ENCODE results near the gene GOLIM4. TPM values are rescaled to one million over a fixed set of nuclear protein-coding genes. Genes with fewer than 3 reads are reported as not detected.

Gene GOLIM4
- total RNA-seq, 4 donors from 2014 or later = 16.0 to 21.3 (median 20.2) TPM

- Histone ChIP-seq H3K4me1 (peaks cover 22% of the 10 kb centered on the region), H3K27ac (peak overlapping the region; percentile 4), H3K36me3 (no peaks in the 10 kb centered on the region), H3K27me3 (no peaks in the 10 kb centered on the region), H3K9me3 (no peaks in the 10 kb centered on the region), H3K4me3 (no peak overlapping the region)
- TF ChIP-seq CTCF (IDR thresholded peaks at IDR 0.05) (no peak), EP300 (IDR thresholded peaks at IDR 0.05) (no peak), POLR2AphosphoS5 (IDR thresholded peaks at IDR 0.05) (no peak)
- WGBS = 46% methylated on average over 4 of the region's 4 CpGs
- peak in 1 of 2 donors; percentile 66 for DNase-seq (ENCODE audit: low spot score in 2 of 2)
Measured at GRCh38 chr3:168116279-168116678, 20.6 kb upstream of the GOLIM4 start.

- H3K4me1 ChIP-seq = peaks cover 19% of the 10 kb centered on the region
- H3K36me3 ChIP-seq = no peaks in the 10 kb centered on the region
- H3K4me3 ChIP-seq = no peak overlapping the region
- H3K9me3 ChIP-seq = no peaks in the 10 kb centered on the region
- no peak for DNase-seq (ENCODE audit: low spot score in 2 of 2)
- 91% methylated on average over 1 of the region's 1 CpG for WGBS
- TF ChIP-seq EP300 (IDR thresholded peaks at IDR 0.05) (no peak), POLR2A (IDR thresholded peaks at IDR 0.05) (no peak), CTCF (IDR thresholded peaks at IDR 0.05) (no peak), POLR2AphosphoS5 (IDR thresholded peaks at IDR 0.05) (no peak)
- no peaks in the 10 kb centered on the region for H3K27me3 ChIP-seq
- no peak overlapping the region for H3K27ac ChIP-seq
Measured at GRCh38 chr3:168113848-168114247, 18.1 kb upstream of the GOLIM4 start.

- TF ChIP-seq POLR2A (IDR thresholded peaks at IDR 0.05) (no peak), POLR2AphosphoS5 (IDR thresholded peaks at IDR 0.05) (no peak)
- no peak for DNase-seq (ENCODE audit: low spot score in 2 of 2)
- no peak overlapping the region for H3K4me3 ChIP-seq
- H3K9me3 ChIP-seq = no peaks in the 10 kb centered on the region
- H3K27ac ChIP-seq = no peak overlapping the region
- H3K27me3 ChIP-seq = no peaks in the 10 kb centered on the region
- 83% methylated on average over 3 of the region's 3 CpGs for WGBS
- no peaks in the 10 kb centered on the region for H3K36me3 ChIP-seq
- peaks cover 19% of the 10 kb centered on the region for H3K4me1 ChIP-seq
Measured at GRCh38 chr3:168112894-168113293, 17.2 kb upstream of the GOLIM4 start.

GRCh38 chr3:168104361-168104760 is 8.6 kb upstream of the GOLIM4 start:
- TF ChIP-seq POLR2AphosphoS5 (IDR thresholded peaks at IDR 0.05) (no peak), EP300 (IDR thresholded peaks at IDR 0.05) (no peak), CTCF (IDR thresholded peaks at IDR 0.05) (no peak), POLR2A (IDR thresholded peaks at IDR 0.05) (no peak)
- Histone ChIP-seq H3K9me3 (no peaks in the 10 kb centered on the region), H3K4me1 (no peaks in the 10 kb centered on the region), H3K4me3 (no peak overlapping the region), H3K27me3 (no peaks in the 10 kb centered on the region), H3K27ac (no peak overlapping the region), H3K36me3 (no peaks in the 10 kb centered on the region)
- DNase-seq (ENCODE audit: low spot score in 2 of 2) = no peak

GRCh38 chr3:168102735-168103410 is 7.1 kb upstream of the GOLIM4 start:
- Histone ChIP-seq H3K36me3 (no peaks in the 10 kb centered on the region), H3K4me1 (no peaks in the 10 kb centered on the region), H3K27me3 (no peaks in the 10 kb centered on the region), H3K27ac (no peak overlapping the region), H3K9me3 (no peaks in the 10 kb centered on the region), H3K4me3 (no peak overlapping the region)
- no peak for DNase-seq (ENCODE audit: low spot score in 2 of 2)
- TF ChIP-seq POLR2A (IDR thresholded peaks at IDR 0.05) = no peak
- WGBS = 82% methylated on average over 4 of the region's 4 CpGs

- TF ChIP-seq CTCF (IDR thresholded peaks at IDR 0.05) = no peak
- no peak overlapping the region for H3K4me3 ChIP-seq
- no peak overlapping the region for H3K27ac ChIP-seq
- no peaks in the 10 kb centered on the region for H3K36me3 ChIP-seq
- H3K4me1 ChIP-seq = peaks cover 6% of the 10 kb centered on the region
- DNase-seq (ENCODE audit: low spot score in 2 of 2) = no peak
- H3K27me3 ChIP-seq = no peaks in the 10 kb centered on the region
- 85% methylated on average over 3 of the region's 3 CpGs for WGBS
- H3K9me3 ChIP-seq = no peaks in the 10 kb centered on the region
Measured at GRCh38 chr3:168100777-168101492, 5.2 kb upstream of the GOLIM4 start.
